Uterus (tissue), 4 donors: ENCODE measurements around the gene ABI3BP. TPM values are rescaled to one million over a fixed set of nuclear protein-coding genes. Genes with fewer than 3 reads are reported as not detected.

ENCODE experiments used
- DNase-seq, 2 donors: peaks; one replicate each; pipeline ENCODE4 v3.0.0-alpha.2; 2019 to 2020
- H3K27ac ChIP-seq, 2 donors: fragments of 200-600 bp; sonication (generic); 1 replicate in 1 of 2; 2 replicates in 1 of 2; pipeline ENCODE4 v1.5.1; 2016 to 2018
- H3K27me3 ChIP-seq, 2 donors: fragments of 200-600 bp; sonication (generic); one replicate each; pipeline ENCODE4 v1.5.1; 2018 to 2019; ENCODE audit warnings: control low read depth in 1 of 2
- H3K36me3 ChIP-seq, 2 donors: fragments of 200-600 bp; sonication (generic); one replicate each; pipeline ENCODE4 v1.5.1; 2019; ENCODE audit warnings: control low read depth in 1 of 2
- H3K4me1 ChIP-seq, 2 donors: fragments of 200-600 bp; sonication (generic); one replicate each; pipeline ENCODE4 v1.5.1; 2018 to 2019; ENCODE audit warnings: control low read depth in 1 of 2
- H3K4me3 ChIP-seq, 2 donors: fragments of 200-600 bp; sonication (generic); 1 replicate in 1 of 2; 2 replicates in 1 of 2; pipeline ENCODE4 v1.5.1; 2018 to 2019; ENCODE audit warnings: mild to moderate bottlenecking in 1 of 2
- H3K9me3 ChIP-seq, 2 donors: fragments of 200-600 bp; sonication (generic); one replicate each; pipeline ENCODE4 v1.5.1; 2019; ENCODE audit warnings: control low read depth in 1 of 2
- CTCF ChIP-seq, 4 experiments: fragments of 200-600 bp in 2 of 4; fragments of 450-650 bp in 2 of 4; sonication (generic) in 2 of 4; IDR thresholded peaks; one replicate each; pipeline ENCODE4 v1.5.1; 2016 to 2019; ENCODE audit warnings: antibody characterized with exemption in 4 of 4, mild to moderate bottlenecking in 2 of 4, moderate library complexity in 1 of 4
- POLR2A ChIP-seq, 2 donors: fragments of 450-650 bp; IDR thresholded peaks; one replicate each; pipeline ENCODE4 v1.6.1; 2016; ENCODE audit warnings: antibody characterized with exemption in 2 of 2, mild to moderate bottlenecking in 1 of 2, moderate library complexity in 1 of 2
- intact Hi-C: fragments of 100-400 bp; cut with DNase I; formaldehyde crosslinking; loops from one replicate; pipeline ENCODE4 v1.15.1; 2023; ENCODE audit warnings: low total_unique reads
- total RNA-seq, 4 donors: library from RNA; depleted of rRNA in 3 of 4; stranded (reverse); fragments of >200 nt in 3 of 4; gene quantifications; one replicate each; pipeline versions ENCODE4 v1.1.0 to v1.2.4, GENCODE V29; 2014 to 2023
- donor health status: DM: yes; HTN: yes; CAD: no.

The ABI3BP gene
- total RNA-seq, 4 donors from 2014 or later, result 38.8 to 156 (median 89.2) TPM

- Histone ChIP-seq H3K4me1 (no peaks in the 10 kb centered on the region), H3K27ac (no peak overlapping the region), H3K36me3 (no peaks in the 10 kb centered on the region), H3K4me3 (no peak overlapping the region), H3K27me3 (no peaks in the 10 kb centered on the region), H3K9me3 (no peaks in the 10 kb centered on the region)
- TF ChIP-seq POLR2A (IDR thresholded peaks at IDR 0.05) (no peak), CTCF (IDR thresholded peaks at IDR 0.05) (no peak)
- intact Hi-C loops, result loop anchor here (10.0 kb wide), 1 partner anchor 1101 kb away; no protein-coding TSS in a partner anchor
- no peak for DNase-seq
Observed at GRCh38 chr3:100803711-100804110, 189.5 kb downstream of the ABI3BP start.

- TF ChIP-seq CTCF (IDR thresholded peaks at IDR 0.05) (no peak), POLR2A (IDR thresholded peaks at IDR 0.05) (no peak)
- H3K36me3 ChIP-seq, result no peaks in the 10 kb centered on the region
- H3K9me3 ChIP-seq, result no peaks in the 10 kb centered on the region
- no peaks in the 10 kb centered on the region for H3K27me3 ChIP-seq
- H3K4me1 ChIP-seq, result no peaks in the 10 kb centered on the region
- DNase-seq, result no peak
- H3K27ac ChIP-seq, result no peak overlapping the region
- no peak overlapping the region for H3K4me3 ChIP-seq
- intact Hi-C loops, result loop anchor here (10.0 kb wide), 1 partner anchor 1103 kb away; no protein-coding TSS in a partner anchor
Observed at GRCh38 chr3:100802126-100802525, 191.1 kb downstream of the ABI3BP start.

GRCh38 chr3:100798012-100798411, 195.2 kb downstream of the ABI3BP start:
- intact Hi-C loops, result no loop called here
- Histone ChIP-seq H3K36me3 (no peaks in the 10 kb centered on the region), H3K4me1 (no peaks in the 10 kb centered on the region), H3K4me3 (no peak overlapping the region), H3K27me3 (no peaks in the 10 kb centered on the region), H3K9me3 (no peaks in the 10 kb centered on the region), H3K27ac (no peak overlapping the region)
- TF ChIP-seq POLR2A (IDR thresholded peaks at IDR 0.05), result no peak
- no peak for DNase-seq

GRCh38 chr3:100796556-100796955, 196.7 kb downstream of the ABI3BP start:
- no peaks in the 10 kb centered on the region for H3K4me1 ChIP-seq
- no peaks in the 10 kb centered on the region for H3K27me3 ChIP-seq
- TF ChIP-seq POLR2A (IDR thresholded peaks at IDR 0.05) (no peak), CTCF (IDR thresholded peaks at IDR 0.05) (peak in 1 of 4 experiments; percentile 34)
- H3K27ac ChIP-seq, result no peak overlapping the region
- no peaks in the 10 kb centered on the region for H3K36me3 ChIP-seq
- H3K9me3 ChIP-seq, result no peaks in the 10 kb centered on the region
- H3K4me3 ChIP-seq, result no peak overlapping the region
- no peak for DNase-seq
- intact Hi-C loops, result no loop called here

- Histone ChIP-seq H3K4me3 (no peak overlapping the region), H3K27me3 (no peaks in the 10 kb centered on the region), H3K4me1 (no peaks in the 10 kb centered on the region), H3K27ac (no peak overlapping the region), H3K36me3 (no peaks in the 10 kb centered on the region), H3K9me3 (peaks cover 0 to 2% of the 10 kb centered on the region in 2 donors)
- intact Hi-C loops, result no loop called here
- no peak for DNase-seq
- TF ChIP-seq POLR2A (IDR thresholded peaks at IDR 0.05) (no peak), CTCF (IDR thresholded peaks at IDR 0.05) (no peak)
Observed at GRCh38 chr3:100789579-100789978, 203.6 kb downstream of the ABI3BP start.

GRCh38 chr3:100783619-100784018, 209.6 kb downstream of the ABI3BP start:
- TF ChIP-seq POLR2A (IDR thresholded peaks at IDR 0.05), result no peak
- no peak for TF ChIP-seq CTCF (IDR thresholded peaks at IDR 0.05)
- Histone ChIP-seq H3K27me3 (no peaks in the 10 kb centered on the region), H3K9me3 (peaks cover 0 to 2% of the 10 kb centered on the region in 2 donors), H3K36me3 (no peaks in the 10 kb centered on the region), H3K4me1 (no peaks in the 10 kb centered on the region), H3K27ac (no peak overlapping the region), H3K4me3 (no peak overlapping the region)
- intact Hi-C loops, result no loop called here
- no peak for DNase-seq
